ENCODE data around the gene ZNF423.

ZNF423 gene

DNA sequence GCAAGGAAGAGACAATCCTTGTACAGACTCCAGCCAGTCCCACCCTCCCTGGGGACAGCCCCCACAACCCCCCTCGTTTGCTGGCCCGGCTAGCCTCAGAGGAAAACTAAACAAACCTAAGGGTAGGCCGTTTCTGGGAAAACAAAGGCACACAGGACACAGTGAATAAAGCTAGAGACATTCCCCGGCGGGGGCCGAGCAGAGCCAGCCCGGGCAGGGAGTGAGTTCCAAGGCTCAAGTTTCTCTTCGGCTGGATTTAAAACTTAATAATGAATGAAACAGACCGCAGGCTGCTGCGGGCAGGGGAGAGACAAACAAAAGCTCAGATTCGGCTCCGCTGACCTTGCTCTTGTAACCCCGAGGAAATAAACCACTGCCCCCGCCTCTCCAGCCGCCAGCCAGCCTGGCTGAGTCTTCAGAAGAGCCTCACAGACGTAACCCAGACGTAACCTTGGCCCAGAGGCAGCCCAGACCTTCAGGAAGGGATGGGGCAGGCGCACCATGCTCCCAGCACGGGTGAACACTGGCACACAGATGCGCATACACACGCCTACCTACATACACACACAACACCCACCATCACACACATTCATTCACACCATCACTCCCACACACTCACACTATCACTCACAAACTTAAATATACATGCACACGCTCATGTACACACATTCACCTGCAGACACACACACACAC lies 216.0 kb downstream of the ZNF423 start:
- H3K4me1 Mint-ChIP-seq (ENCODE audit: low read depth), result no peaks in the 10 kb centered on the region
- peaks cover 1% of the 10 kb centered on the region for H3K27me3 Mint-ChIP-seq
- H3K4me3 Mint-ChIP-seq, result no peak overlapping the region
- H3K36me3 Mint-ChIP-seq, result no peaks in the 10 kb centered on the region
- H3K27ac Mint-ChIP-seq, result no peak overlapping the region
- H3K9me3 Mint-ChIP-seq (ENCODE audit: low read depth), result no peaks in the 10 kb centered on the region

DNA sequence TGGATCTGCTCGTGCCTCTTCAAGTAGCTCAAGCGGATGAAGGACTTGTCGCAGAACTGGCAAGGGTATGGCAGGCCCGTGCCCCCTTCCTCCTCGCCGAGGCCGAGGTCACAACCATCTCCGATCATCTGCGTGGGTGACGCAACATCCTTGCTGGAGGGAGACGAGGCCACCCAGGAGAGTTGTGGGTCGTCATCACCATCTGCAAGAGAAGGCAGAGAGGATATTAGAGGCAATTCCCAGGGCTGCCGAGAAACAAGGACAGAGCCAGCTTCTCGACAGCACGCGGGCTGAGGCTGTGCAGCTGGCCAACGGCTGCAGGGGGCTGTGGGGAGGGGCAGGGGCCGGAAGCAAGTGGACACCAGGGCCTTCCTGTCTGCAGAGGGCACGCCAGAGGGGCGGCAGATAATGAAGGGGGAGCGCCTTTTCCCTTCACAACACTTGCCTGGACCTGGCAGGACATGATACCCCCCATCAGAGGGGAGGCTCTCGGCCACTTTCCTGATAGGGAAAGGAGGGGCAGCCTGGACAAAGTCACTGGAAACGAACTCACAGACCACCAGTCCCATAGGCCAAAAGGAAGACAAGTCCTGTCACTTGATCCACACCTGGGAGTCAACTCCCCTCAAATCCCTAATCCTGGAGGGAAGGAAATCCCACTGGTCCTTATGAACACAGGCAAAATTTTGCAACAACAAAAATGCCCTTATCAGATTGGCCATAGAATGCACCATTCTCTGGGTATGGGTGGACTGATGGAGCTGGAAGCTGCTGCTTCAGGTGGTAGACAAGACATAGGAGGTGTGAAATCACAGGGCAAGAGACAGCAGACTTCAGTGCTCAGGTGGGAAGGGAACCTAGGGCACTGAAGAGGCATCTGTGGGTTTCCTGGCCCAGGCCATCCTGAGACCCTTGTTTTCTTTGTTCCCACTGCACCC lies 217.0 kb downstream of the ZNF423 start:
- Mint-ChIP-seq H3K27me3 (peaks cover 1% of the 10 kb centered on the region), H3K4me1 (ENCODE audit: low read depth) (no peaks in the 10 kb centered on the region), H3K9me3 (ENCODE audit: low read depth) (no peaks in the 10 kb centered on the region), H3K36me3 (no peaks in the 10 kb centered on the region), H3K27ac (no peak overlapping the region), H3K4me3 (no peak overlapping the region)

GRCh38 chr16:49637933-49638672 lies 217.8 kb downstream of the ZNF423 start:
- Mint-ChIP-seq H3K36me3 (no peaks in the 10 kb centered on the region), H3K9me3 (ENCODE audit: low read depth) (no peaks in the 10 kb centered on the region), H3K4me3 (no peak overlapping the region), H3K27ac (no peak overlapping the region), H3K4me1 (ENCODE audit: low read depth) (no peaks in the 10 kb centered on the region), H3K27me3 (peaks cover 1% of the 10 kb centered on the region)

DNA sequence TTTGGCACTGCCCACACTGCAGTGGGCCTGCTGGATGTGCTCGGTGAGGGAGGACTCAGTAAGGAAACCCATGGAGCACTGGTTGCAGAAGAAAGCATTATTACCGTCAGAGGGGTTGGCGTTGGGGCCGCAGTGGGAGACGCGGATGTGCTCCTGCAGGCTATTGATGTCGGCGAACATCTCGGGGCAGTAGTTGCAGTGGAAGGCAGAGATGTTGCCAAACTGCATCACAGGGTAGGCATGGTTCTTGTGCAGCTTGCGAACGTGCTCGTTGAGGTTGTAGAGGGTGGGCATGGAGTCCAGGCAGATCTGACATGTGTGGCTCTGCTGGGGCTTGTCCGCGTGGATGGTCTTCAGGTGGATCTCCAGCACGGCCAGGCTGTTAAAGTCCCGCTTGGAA lies 218.4 kb downstream of the ZNF423 start:
- no peaks in the 10 kb centered on the region for H3K4me1 Mint-ChIP-seq (ENCODE audit: low read depth)
- no peaks in the 10 kb centered on the region for H3K9me3 Mint-ChIP-seq (ENCODE audit: low read depth)
- H3K36me3 Mint-ChIP-seq, result no peaks in the 10 kb centered on the region
- H3K4me3 Mint-ChIP-seq, result no peak overlapping the region
- no peak overlapping the region for H3K27ac Mint-ChIP-seq
- H3K27me3 Mint-ChIP-seq, result peaks cover 1% of the 10 kb centered on the region

GRCh38 chr16:49636608-49637007 lies 219.3 kb downstream of the ZNF423 start:
- Mint-ChIP-seq H3K4me3 (no peak overlapping the region), H3K27me3 (peaks cover 1% of the 10 kb centered on the region), H3K9me3 (ENCODE audit: low read depth) (no peaks in the 10 kb centered on the region), H3K27ac (no peak overlapping the region), H3K4me1 (ENCODE audit: low read depth) (no peaks in the 10 kb centered on the region), H3K36me3 (no peaks in the 10 kb centered on the region)

GRCh38 chr16:49635591-49636581 lies 220.0 kb downstream of the ZNF423 start:
- H3K27ac Mint-ChIP-seq, result no peak overlapping the region
- H3K4me1 Mint-ChIP-seq (ENCODE audit: low read depth), result no peaks in the 10 kb centered on the region
- peaks cover 1% of the 10 kb centered on the region for H3K27me3 Mint-ChIP-seq
- no peaks in the 10 kb centered on the region for H3K9me3 Mint-ChIP-seq (ENCODE audit: low read depth)
- no peak overlapping the region for H3K4me3 Mint-ChIP-seq
- no peaks in the 10 kb centered on the region for H3K36me3 Mint-ChIP-seq

GRCh38 chr16:49635009-49635350 lies 220.9 kb downstream of the ZNF423 start:
- no peak overlapping the region for H3K27ac Mint-ChIP-seq
- H3K36me3 Mint-ChIP-seq, result no peaks in the 10 kb centered on the region
- H3K4me3 Mint-ChIP-seq, result no peak overlapping the region
- no peaks in the 10 kb centered on the region for H3K9me3 Mint-ChIP-seq (ENCODE audit: low read depth)
- H3K27me3 Mint-ChIP-seq, result no peaks in the 10 kb centered on the region
- no peaks in the 10 kb centered on the region for H3K4me1 Mint-ChIP-seq (ENCODE audit: low read depth)

DNA sequence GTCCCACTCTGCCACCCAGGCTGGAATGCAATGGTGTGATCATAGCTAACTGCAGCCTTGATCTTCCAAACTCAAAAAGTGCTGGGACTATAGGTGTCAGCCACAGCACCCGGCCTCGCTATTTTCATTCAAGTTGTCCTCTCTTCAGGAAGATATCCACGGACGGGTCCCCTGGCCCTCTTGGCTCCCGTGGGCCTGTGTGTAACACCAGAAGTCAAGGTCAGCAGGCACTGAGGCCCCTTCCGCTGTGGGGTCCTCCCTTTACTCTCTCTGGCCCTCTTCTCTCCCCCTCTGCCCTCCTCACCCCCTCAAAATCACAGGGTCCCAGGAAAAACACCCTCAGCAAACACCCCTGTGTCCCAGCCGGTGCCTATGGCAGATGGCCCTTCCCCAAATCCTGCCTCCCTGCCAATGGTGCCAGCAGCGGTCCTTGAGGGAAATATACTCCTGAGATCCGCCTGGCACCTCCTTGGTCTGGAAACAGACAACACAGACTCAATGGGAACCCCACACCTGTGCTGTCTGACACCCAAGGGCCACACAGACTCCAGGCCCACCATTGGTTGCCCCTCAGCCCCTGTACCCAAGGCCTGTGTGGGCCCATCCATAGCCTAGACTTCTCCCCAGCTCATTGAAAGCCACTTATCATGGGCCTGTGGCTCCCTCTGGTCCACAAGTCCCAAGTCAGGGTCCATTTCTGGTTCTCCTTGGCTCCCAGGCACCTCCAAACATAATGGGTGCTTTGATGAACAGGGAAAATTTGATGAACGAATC lies 221.5 kb downstream of the ZNF423 start:
- Mint-ChIP-seq H3K27ac (no peak overlapping the region), H3K4me1 (ENCODE audit: low read depth) (no peaks in the 10 kb centered on the region), H3K4me3 (no peak overlapping the region), H3K27me3 (no peaks in the 10 kb centered on the region), H3K9me3 (ENCODE audit: low read depth) (no peaks in the 10 kb centered on the region), H3K36me3 (no peaks in the 10 kb centered on the region)

GRCh38 chr16:49632795-49633184 lies 223.1 kb downstream of the ZNF423 start:
- Mint-ChIP-seq H3K27me3 (no peaks in the 10 kb centered on the region), H3K36me3 (no peaks in the 10 kb centered on the region), H3K27ac (no peak overlapping the region), H3K4me3 (no peak overlapping the region), H3K4me1 (ENCODE audit: low read depth) (no peaks in the 10 kb centered on the region), H3K9me3 (ENCODE audit: low read depth) (no peaks in the 10 kb centered on the region)

DNA sequence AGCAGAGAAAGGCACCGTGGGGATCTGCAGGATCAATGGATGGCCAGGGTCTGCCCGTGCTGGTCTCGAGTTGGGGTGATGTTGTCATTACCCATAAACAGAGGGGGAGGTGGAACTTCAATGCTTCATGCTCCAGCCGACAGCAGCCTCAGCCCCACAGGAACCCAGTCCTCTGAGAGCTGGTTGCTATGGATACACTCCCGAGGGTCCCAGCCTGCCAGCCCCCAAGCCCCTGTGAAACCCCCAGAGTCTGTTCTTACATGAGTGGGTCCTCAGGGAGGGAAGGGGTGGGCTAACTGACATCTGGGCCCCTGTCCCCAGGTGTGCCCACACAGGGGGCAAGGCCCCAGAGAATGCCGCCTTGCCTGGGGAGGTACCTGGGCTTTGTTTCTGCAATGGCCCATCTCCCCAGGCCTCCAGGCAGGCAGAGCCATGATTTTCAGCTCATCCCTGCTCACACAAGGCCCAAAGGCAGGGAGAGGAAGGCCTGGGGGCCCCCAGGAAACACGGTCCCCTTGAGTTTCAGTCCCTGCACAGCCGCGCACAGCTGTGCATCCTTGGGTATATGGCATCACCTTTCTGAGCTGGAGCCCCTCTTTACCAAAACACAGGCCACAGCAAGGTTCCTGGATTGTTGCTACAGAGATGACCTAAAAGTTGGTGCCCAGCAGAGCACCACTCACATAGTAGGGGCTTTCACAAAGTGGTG lies 223.7 kb downstream of the ZNF423 start:
- Mint-ChIP-seq H3K9me3 (ENCODE audit: low read depth) (no peaks in the 10 kb centered on the region), H3K36me3 (no peaks in the 10 kb centered on the region), H3K27ac (no peak overlapping the region), H3K4me3 (no peak overlapping the region), H3K4me1 (ENCODE audit: low read depth) (no peaks in the 10 kb centered on the region), H3K27me3 (no peaks in the 10 kb centered on the region)

- H3K36me3 Mint-ChIP-seq, result no peaks in the 10 kb centered on the region
- H3K9me3 Mint-ChIP-seq (ENCODE audit: low read depth), result no peaks in the 10 kb centered on the region
- H3K27me3 Mint-ChIP-seq, result no peaks in the 10 kb centered on the region
- H3K4me3 Mint-ChIP-seq, result no peak overlapping the region
- H3K4me1 Mint-ChIP-seq (ENCODE audit: low read depth), result no peaks in the 10 kb centered on the region
- H3K27ac Mint-ChIP-seq, result no peak overlapping the region
Measured at GRCh38 chr16:49631187-49632041, 224.5 kb downstream of the ZNF423 start.

- Mint-ChIP-seq H3K4me1 (ENCODE audit: low read depth) (no peaks in the 10 kb centered on the region), H3K4me3 (no peak overlapping the region), H3K36me3 (no peaks in the 10 kb centered on the region), H3K27ac (no peak overlapping the region), H3K27me3 (no peaks in the 10 kb centered on the region), H3K9me3 (ENCODE audit: low read depth) (no peaks in the 10 kb centered on the region)
Measured at GRCh38 chr16:49630783-49631182, 225.1 kb downstream of the ZNF423 start.
